ENCODE data around the gene CDK19. TPM values are rescaled to one million over a fixed set of nuclear protein-coding genes. Genes with fewer than 3 reads are reported as not detected.

The CDK19 gene
- total and polyA plus RNA-seq, 2 of the 13 experiments (the other 11 are each of a cell fraction or from before 2014, with no cell fraction given), result 13.4 to 27.0 TPM

- no peak for TF ChIP-seq FOXM1 (CRISPR knock-in tag; IDR thresholded peaks at IDR 0.05)
- no peak for TF ChIP-seq SNAPC4 (CRISPR knock-in tag; IDR thresholded peaks at IDR 0.05)
- TF ChIP-seq TRIM24 (CRISPR knock-in tag; IDR thresholded peaks at IDR 0.05), result no peak
These were observed 194.2 kb downstream of the CDK19 start (continued) for GRCh38 chr6:110621061-110621460.

GRCh38 chr6:110620065-110620464 lies 195.2 kb downstream of the CDK19 start:
- H3K9me3 ChIP-seq (ENCODE audit: low read length), result no peaks in the 10 kb centered on the region
- H3K9ac ChIP-seq (ENCODE audit: insufficient read depth, low read depth, low read length), result no peak overlapping the region
- no TSS peak for BruUV-seq (replicated peaks)
- no peak overlapping the region for H3K4me2 ChIP-seq (ENCODE audit: low read depth, low read length)
- in situ Hi-C loops (cut with HindIII; ENCODE audit: extremely low pct_ligation_motif_present, low pct_unique_long_range_greater_than_20kb) (no loop called here), intact Hi-C loops (cut with micrococcal nuclease; ENCODE audit: unreplicated experiment) (no loop called here)
- no peak overlapping the region for H2AFZ ChIP-seq (ENCODE audit: low read length)
- WGBS (ENCODE audit: low lambda C conversion rate), result 91% methylated on average over 1 of the region's 1 CpG
- no peak overlapping the region for H3K4me3 ChIP-seq (replicated peaks in 1 of 3; ENCODE audit: insufficient read depth in 1 of 3, low read depth in 2 of 3, low read length in 3 of 3)
- DNase-seq (ENCODE audit: low spot score) (no peak), ATAC-seq (no peak), FAIRE-seq (no peak)
- H3K27me3 ChIP-seq (ENCODE audit: control insufficient read depth in 1 of 2, insufficient read depth in 2 of 2, low read length in 2 of 2), result no peaks in the 10 kb centered on the region
- no peaks in the 10 kb centered on the region for H3K79me2 ChIP-seq (ENCODE audit: insufficient read depth, low read length)
- ChIA-PET POLR2A (interaction anchor here (1.5 kb wide), 1 partner anchor 254 kb away, joined by 5 read pairs; the partner anchor contains the start of gene AMD1), CTCF (ENCODE audit: low intra/inter-chr PET ratio, low total read pairs) (no interaction called here)
- peaks cover 16 to 59% of the 10 kb centered on the region in 2 experiments for H3K36me3 ChIP-seq (replicated peaks in 1 of 2; ENCODE audit: control insufficient read depth in 1 of 2, insufficient read depth in 2 of 2, low read length in 2 of 2)
- H4K20me1 ChIP-seq (ENCODE audit: insufficient read depth, low read length), result no peaks in the 10 kb centered on the region
- peaks cover 23% of the 10 kb centered on the region for H3K4me1 ChIP-seq (ENCODE audit: insufficient read depth, low read length)
- H3K27ac ChIP-seq (ENCODE audit: extremely low read length, insufficient read depth, low read length), result no peak overlapping the region
- TF ChIP-seq ZNF614 (CRISPR knock-in tag; IDR thresholded peaks at IDR 0.05; ENCODE audit: borderline replicate concordance) (no peak), ZNF10 (CRISPR knock-in tag; IDR thresholded peaks at IDR 0.05; ENCODE audit: borderline replicate concordance, low read depth) (no peak), DMTF1 (CRISPR knock-in tag; IDR thresholded peaks at IDR 0.05) (no peak), AHDC1 (CRISPR knock-in tag; IDR thresholded peaks at IDR 0.05; ENCODE audit: borderline replicate concordance) (no peak), ZNF530 (CRISPR knock-in tag; IDR thresholded peaks at IDR 0.05; ENCODE audit: low read depth) (no peak)

All from HepG2 (cell line).